COR-L47 (cell line): Measurements from ENCODE around the gene ZNF695.
"Not testable (repeated sequence)": the region's sequence is repeated elsewhere in the genome, so short reads cannot be mapped to it uniquely, and the experiment has no call there.

Experiments
- DNase-seq: peaks from one replicate; lab custom pipeline; 2025; lab: John Stamatoyannopoulos, UW

Gene ZNF695

DNA sequence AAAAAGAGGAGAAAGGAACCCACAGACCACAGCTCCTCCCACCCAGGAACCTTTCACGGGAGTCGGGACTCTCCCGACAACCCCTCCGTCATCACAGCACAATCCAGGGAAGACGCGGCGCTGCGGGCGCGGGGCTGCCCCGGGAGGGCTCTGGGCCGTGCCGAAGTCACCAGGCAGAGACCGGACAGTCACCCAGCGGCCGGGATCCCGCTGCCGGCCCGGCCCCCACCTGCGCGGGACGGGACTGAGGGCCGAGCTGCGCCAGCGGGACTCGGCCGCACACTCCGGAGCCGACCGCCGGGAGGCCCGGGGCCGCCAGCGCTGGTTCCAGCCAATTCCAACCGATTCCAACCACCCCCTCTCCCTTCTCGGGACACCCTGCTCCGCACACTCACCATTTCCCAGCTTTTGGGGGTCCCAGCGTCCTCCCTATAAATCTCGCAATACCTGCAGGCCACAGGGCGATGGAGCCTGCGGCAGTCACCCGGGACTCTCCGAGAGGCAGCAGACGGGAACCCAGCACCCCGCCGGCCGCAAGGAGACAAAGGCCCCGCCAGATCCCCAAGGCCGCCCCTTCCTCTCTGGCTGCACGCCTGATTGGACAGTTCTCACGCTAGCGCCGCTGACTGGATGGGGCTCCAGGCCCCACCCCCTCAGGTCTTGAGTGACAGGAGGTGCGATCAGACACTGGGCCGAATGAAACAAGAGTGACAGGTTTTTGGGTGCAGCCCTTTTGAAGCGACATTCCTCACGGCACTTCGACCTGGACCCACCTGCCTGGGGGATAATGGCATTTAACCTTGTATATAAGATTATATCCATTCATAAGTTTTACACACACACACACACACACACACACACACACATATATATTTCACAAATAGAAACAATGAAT, at the start of gene ZNF695:
Gene ZNF695, minus strand, starts transcription at position 547 of the 895 bp plus-strand sequence. Its CDS starts 149 bp downstream, at position 398.
- DNase-seq, result peak; percentile 87

DNA sequence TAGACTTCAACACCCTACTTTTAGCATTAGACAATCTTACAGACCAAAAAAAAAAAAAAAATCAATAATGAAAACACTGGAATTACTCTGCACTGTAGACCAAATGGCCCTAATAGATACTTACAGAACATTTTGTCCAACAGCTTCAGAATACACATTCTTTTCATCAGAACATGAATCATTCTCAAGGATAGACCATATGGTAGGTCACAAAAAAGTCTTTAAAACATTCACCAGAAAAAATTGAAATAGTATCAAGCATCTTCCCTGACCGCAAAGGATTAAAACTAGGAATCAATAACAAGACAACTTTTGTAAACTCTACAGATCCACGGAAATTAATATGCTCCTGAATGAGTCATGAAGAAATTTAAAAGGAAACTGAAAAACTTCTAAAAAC, 48.2 kb upstream of the ZNF695 start:
- no peak for DNase-seq

GRCh38 chr1:247054992-247055415, 47.1 kb upstream of the ZNF695 start:
- DNase-seq, result no peak

DNA sequence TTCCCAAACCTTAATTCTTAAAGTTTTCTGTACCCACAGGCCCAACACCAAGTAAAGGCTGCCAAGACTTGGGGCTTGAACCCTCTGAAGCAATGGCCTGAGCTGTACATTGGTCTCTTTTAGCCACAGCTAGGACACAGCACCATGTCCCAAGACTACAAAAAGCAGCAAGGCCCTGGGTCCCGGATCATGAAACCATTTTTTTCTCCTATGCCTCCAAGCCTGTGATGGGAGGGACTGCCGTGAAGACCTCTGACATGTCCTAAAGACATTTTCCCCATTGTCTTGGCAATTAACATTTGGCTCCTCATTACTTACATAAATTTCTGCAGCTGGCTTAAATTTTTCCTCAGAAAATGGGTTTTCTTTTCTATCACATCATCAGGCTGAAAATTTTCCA, 39.8 kb upstream of the ZNF695 start:
- DNase-seq, result no peak

DNA sequence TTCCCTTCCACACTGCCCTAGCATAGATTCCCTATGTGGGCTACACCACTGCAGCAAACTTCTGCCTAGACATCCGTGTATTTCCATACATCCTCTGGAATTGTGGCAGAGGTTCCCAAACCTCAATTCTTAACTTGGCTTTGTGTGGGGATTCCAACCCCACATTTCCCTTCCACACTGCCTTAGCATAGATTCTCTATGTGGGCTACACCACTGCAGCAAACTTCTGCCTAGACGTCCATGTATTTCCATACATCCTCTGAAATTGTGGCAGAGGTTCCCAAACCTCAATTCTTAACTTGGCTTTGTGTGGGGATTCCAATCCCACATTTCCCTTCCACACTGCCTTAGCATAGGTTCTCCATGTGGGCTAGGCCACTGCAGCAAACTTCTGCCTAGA, 39.4 kb upstream of the ZNF695 start:
- no peak for DNase-seq

DNA sequence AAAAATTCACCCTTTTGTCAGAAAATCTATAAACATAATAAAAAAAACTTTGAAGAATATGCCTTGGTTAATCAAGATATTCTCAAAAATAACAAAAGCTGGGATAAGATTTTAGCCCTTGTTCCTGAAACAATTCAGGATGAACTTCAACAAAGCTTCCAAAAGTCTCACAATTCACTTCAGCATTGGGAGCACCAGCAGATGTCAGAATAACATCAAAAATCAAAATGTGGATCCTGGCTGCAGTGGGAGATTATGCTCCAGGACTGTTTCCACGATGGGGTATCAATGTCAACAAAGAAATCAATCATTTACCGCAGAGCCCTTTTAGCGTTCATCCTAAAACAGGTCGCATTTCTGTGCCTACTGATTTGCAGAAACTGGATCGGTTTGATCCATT, 35.5 kb upstream of the ZNF695 start:
- no peak for DNase-seq

GRCh38 chr1:247037511-247038320, 29.9 kb upstream of the ZNF695 start:
- no peak for DNase-seq

DNA sequence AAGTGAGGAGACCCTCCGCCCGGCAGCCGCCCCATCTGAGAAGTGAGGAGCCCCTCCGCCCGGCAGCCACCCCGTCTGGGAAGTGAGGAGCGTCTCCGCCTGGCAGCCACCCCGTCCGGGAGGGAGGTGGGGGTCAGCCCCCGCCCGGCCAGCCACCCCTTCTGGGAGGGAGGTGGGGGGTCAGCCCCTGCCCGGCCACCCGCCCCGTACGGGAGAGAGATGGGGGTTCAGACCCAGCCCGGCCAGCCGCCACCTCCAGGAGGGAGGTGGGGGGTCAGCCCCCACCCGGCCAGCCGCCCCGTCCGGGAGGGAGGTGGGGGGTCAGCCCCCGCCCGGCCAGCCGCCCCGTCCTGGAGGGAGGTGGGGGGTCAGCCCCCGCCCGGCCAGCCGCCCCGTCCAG, 24.4 kb upstream of the ZNF695 start:
- DNase-seq, result not testable (repeated sequence)

DNA sequence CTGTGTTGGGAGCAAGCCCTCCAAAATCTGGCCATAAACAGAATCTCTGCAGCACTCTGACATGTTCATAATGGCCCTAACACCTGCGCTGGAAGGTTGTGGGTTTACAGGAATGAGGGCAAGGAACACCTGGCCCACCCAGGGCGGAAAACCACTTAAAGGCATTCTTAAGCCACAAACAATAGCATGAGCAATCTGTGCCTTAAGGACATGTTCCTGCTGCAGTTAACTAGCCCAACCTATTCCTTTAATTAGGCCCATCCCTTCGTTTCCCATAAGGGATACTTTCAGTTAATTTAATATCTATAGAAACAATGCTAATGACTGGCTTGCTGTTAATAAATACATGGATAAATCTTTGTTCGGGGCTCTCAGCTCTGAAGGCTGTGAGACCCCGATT, 16.8 kb upstream of the ZNF695 start:
- not testable (repeated sequence) for DNase-seq

DNA sequence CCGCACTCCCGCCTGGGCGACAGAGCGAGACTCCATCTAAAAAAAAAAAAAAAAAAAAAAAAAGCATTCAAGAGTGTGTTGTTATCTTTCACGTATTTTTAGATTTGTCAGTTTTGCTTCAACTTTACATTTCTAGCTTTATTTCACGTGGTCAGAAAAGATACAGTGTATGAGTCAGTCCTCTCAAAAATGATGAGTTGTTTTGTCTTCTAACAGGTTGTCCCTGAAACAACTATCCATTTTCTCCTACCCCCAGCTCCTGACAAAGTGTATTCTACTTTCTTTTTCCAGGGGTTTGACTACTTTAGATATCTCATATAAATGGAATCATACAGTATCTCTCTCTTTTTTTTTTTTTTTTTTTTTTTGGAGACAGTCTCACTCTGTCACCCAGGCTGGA, 5.5 kb upstream of the ZNF695 start:
- DNase-seq, result no peak

- DNase-seq, result no peak
Observed at GRCh38 chr1:247008406-247008799, 546 bp upstream of the ZNF695 start.

GRCh38 chr1:247004081-247004480, 3.8 kb downstream of the ZNF695 start:
- DNase-seq, result not testable (repeated sequence)

DNA sequence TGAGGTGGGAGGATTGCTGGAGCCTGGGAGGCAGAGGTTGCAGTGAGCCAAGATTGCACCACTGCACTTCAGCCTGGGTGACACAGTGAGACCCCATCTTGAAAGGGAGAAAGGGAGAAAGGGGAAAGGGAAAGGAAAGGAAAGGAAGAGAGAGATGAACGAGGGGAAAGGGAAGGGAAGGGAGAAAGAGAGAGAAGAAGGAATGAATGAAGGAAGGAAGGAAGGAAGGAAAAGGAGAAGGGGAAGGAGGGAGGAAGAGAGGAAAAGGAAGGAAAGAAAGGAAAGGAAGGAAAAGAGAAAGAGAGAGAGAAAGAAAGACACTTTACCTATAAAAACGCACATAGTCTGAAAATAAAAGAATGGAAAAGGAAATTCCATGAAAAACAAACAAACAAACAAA, 18.0 kb downstream of the ZNF695 start:
- no peak for DNase-seq

DNA sequence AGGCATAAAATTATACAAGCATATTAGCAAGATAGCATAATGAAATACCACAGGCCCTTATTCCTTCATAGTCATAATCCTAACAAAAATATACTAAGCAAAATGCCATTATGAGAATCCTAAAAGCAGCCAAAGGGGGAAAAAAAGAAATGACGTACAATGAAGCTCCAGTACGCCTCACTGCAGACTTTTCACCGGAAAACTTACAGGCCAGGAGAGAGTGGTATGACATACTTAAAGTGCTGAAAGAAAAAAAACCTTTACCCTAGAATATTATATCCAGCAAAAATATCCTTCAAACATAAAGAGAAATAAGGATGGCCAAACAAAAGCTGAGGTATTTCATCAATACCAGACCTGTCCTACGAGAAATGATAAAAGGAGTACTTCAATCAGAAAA, 19.5 kb downstream of the ZNF695 start:
- no peak for DNase-seq

- DNase-seq, result no peak
Observed at GRCh38 chr1:246987083-246987690, 20.7 kb downstream of the ZNF695 start.

GRCh38 chr1:246978785-246979184, 29.1 kb downstream of the ZNF695 start:
- no peak for DNase-seq

DNA sequence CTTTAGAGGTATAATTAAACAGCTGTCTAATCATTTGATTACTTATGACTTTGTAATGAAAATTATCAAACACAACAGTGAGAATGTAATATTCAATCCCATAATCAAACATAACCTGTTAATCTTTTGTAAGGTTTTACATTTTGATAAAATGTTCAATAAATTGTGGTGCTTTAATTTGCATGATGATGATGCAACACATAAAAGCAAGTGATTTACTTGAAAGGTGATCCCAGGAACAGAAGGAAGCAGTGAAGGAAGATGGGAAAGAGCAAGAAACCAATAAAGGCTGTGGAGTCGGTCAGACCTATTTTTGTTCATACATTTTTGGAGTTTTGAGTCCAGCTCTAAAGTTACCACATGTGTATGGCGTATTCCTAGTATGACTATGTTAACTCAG, 29.6 kb downstream of the ZNF695 start:
- DNase-seq, result no peak

DNA sequence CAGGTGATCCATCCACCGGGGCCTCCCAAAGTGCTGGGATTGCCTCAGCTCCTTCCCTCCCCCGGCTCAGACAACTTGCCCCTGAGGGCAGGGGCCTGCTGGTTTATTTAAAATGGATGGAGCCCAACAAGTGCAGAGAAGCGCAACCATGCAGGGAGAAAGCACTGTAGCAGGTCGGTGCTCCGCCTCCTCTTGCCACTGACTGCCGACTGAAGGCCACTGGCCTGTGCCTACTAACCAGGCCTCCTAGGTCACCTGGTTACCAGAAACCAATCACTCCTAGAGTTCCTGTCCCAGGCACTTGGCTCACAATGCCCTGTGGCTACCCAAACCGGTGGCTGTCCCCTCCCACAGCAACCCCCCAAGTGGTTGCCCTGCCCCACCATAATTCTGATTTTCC, 35.9 kb downstream of the ZNF695 start:
- no peak for DNase-seq

DNA sequence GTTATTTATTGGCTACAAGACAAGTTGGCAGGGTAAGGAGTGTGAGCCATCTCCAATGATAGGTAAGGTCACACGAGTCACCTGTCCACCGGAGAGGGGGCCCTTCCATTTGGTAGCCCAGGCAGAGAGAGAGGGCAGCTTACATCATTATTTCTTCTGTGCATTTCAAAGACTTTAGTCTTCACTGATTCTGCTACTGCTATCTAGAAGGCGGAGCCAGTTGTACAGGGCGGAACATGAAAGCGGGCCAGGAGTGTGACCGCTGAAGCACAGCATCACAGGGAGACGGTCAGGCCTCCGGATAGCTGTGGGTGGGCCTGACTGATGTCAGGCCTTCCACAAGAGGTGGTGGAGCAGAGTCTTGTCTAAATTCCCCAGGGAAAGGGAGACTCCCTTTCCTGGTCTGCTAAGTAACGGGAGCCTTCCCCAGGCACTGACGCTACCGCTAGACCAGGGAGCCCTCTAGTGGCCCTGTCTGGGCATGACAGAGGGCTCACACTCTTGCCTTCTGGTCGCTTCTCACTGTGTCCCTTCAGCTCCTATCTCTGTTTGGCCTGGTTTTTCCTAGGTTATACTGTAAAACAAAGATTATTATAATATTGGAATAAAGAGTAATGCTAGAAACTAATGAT, 36.7 kb downstream of the ZNF695 start:
- peak; percentile 50 for DNase-seq

DNA sequence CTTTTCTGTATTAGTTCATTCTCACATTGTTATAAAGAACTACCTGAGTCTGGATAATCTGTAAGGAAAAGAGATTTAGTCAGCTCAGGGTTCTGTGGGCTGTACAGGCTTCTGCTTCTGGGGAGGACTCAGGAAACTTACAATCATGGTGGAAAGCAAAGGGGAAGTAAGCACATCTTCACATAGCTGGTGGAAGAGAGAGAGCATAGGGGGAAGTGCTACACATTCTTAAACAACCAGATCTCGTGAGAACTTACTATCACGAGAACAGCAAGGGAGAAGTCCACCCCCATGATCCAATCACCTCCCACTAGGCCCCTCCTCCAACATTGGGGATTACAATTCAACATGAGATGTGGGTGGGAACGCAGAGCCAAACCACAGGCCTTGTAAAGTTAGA, 38.2 kb downstream of the ZNF695 start:
- no peak for DNase-seq

GRCh38 chr1:246966502-246966901, 41.4 kb downstream of the ZNF695 start:
- no peak for DNase-seq
